ENCODE data around the gene OR10K1.

The OR10K1 gene

GRCh38 chr1:158509471-158510156 is 48.0 kb downstream of the OR10K1 start:
- no peaks in the 10 kb centered on the region for H3K9me3 ChIP-seq (ENCODE audit: control insufficient read depth, low read length)
- H4K8ac ChIP-seq (ENCODE audit: low read length) = no peak overlapping the region

GRCh38 chr1:158516966-158517365 is 55.3 kb downstream of the OR10K1 start:
- H3K4me1 ChIP-seq (ENCODE audit: control insufficient read depth, insufficient read depth, low read depth, low read length) = no peaks in the 10 kb centered on the region
- no peak overlapping the region for H3K4me3 ChIP-seq (ENCODE audit: insufficient read depth in 1 of 2, low read depth in 1 of 2, low read length in 2 of 2)
- no peak overlapping the region for H2BK120ac ChIP-seq (ENCODE audit: low read depth, low read length)
- no peak overlapping the region for H3K23ac ChIP-seq (ENCODE audit: low read length in 2 of 2)
- no peak overlapping the region for H2AK5ac ChIP-seq (ENCODE audit: low read length, severe bottlenecking)
- H3K36me3 ChIP-seq (ENCODE audit: control insufficient read depth in 1 of 2, insufficient read depth in 2 of 2, low read depth in 1 of 2, low read length in 2 of 2) = no peaks in the 10 kb centered on the region
- H3K9me3 ChIP-seq (ENCODE audit: control insufficient read depth, low read length) = no peaks in the 10 kb centered on the region
- H4K8ac ChIP-seq (ENCODE audit: low read length) = no peak overlapping the region
- H3K79me1 ChIP-seq (replicated peaks; ENCODE audit: low read length, poor library complexity, severe bottlenecking) = no peaks in the 10 kb centered on the region
- H3K27me3 ChIP-seq (ENCODE audit: control insufficient read depth in 1 of 2, insufficient read depth in 1 of 2, low read length in 2 of 2) = no peaks in the 10 kb centered on the region
- no peak overlapping the region for H3K18ac ChIP-seq (ENCODE audit: low read depth in 1 of 2, low read length in 2 of 2)
- no peak overlapping the region for H4K91ac ChIP-seq (ENCODE audit: low read length)
- no peak overlapping the region for H2BK15ac ChIP-seq (ENCODE audit: low read depth, poor library complexity, severe bottlenecking)
- no peak for DNase-seq
- no peak overlapping the region for H3K14ac ChIP-seq (ENCODE audit: low read length in 2 of 2)
- H2BK5ac ChIP-seq (ENCODE audit: low read depth, low read length, poor library complexity, severe bottlenecking) = no peak overlapping the region
- no peak overlapping the region for H3K4me2 ChIP-seq (ENCODE audit: low read length, poor library complexity, severe bottlenecking)
- H2BK12ac ChIP-seq (ENCODE audit: low read length in 2 of 2) = no peak overlapping the region
- H2AFZ ChIP-seq (ENCODE audit: low read depth, low read length) = no peak overlapping the region
- no peak overlapping the region for H3K4ac ChIP-seq (ENCODE audit: low read depth in 1 of 2, low read length in 2 of 2)
- H3K9ac ChIP-seq (ENCODE audit: low read length) = no peak overlapping the region
- no peak overlapping the region for H3K27ac ChIP-seq (ENCODE audit: low read length, poor library complexity, severe bottlenecking)

More at GRCh38 chr1:158509471-158510156, 48.0 kb downstream of the OR10K1 start:
- H2BK120ac ChIP-seq (ENCODE audit: low read depth, low read length) = no peak overlapping the region
- no peak overlapping the region for H3K18ac ChIP-seq (ENCODE audit: low read depth in 1 of 2, low read length in 2 of 2)
- no peaks in the 10 kb centered on the region for H3K36me3 ChIP-seq (ENCODE audit: control insufficient read depth in 1 of 2, insufficient read depth in 2 of 2, low read depth in 1 of 2, low read length in 2 of 2)
- peaks cover 0 to under 1% of the 10 kb centered on the region in 2 experiments for H3K27me3 ChIP-seq (ENCODE audit: control insufficient read depth in 1 of 2, insufficient read depth in 1 of 2, low read length in 2 of 2)
- WGBS = 34% methylated on average over 2 of the region's 4 CpGs
- H2BK12ac ChIP-seq (ENCODE audit: low read length in 2 of 2) = no peak overlapping the region
- no peaks in the 10 kb centered on the region for H3K79me1 ChIP-seq (replicated peaks; ENCODE audit: low read length, poor library complexity, severe bottlenecking)
- H3K4me2 ChIP-seq (ENCODE audit: low read length, poor library complexity, severe bottlenecking) = no peak overlapping the region
- H3K4ac ChIP-seq (ENCODE audit: low read depth in 1 of 2, low read length in 2 of 2) = no peak overlapping the region
- H3K9ac ChIP-seq (ENCODE audit: low read length) = no peak overlapping the region
- no peak overlapping the region for H2AK5ac ChIP-seq (ENCODE audit: low read length, severe bottlenecking)
- H2BK5ac ChIP-seq (ENCODE audit: low read depth, low read length, poor library complexity, severe bottlenecking) = no peak overlapping the region
- no peak overlapping the region for H3K27ac ChIP-seq (ENCODE audit: low read length, poor library complexity, severe bottlenecking)
- H3K23ac ChIP-seq (ENCODE audit: low read length in 2 of 2) = no peak overlapping the region
- H2BK15ac ChIP-seq (ENCODE audit: low read depth, poor library complexity, severe bottlenecking) = no peak overlapping the region
- H4K91ac ChIP-seq (ENCODE audit: low read length) = no peak overlapping the region
- no peak overlapping the region for H2AFZ ChIP-seq (ENCODE audit: low read depth, low read length)
- H3K4me1 ChIP-seq (ENCODE audit: control insufficient read depth, insufficient read depth, low read depth, low read length) = no peaks in the 10 kb centered on the region
- H3K4me3 ChIP-seq (ENCODE audit: insufficient read depth in 1 of 2, low read depth in 1 of 2, low read length in 2 of 2) = no peak overlapping the region
- DNase-seq = no peak
- H3K14ac ChIP-seq (ENCODE audit: low read length in 2 of 2) = no peak overlapping the region

Measured in mesenchymal stem cell (in vitro differentiated cells and primary cell).